Fibroblast of villous mesenchyme (primary cell): ENCODE measurements around the gene GABPB2. TPM values are rescaled to one million over a fixed set of nuclear protein-coding genes. Genes with fewer than 3 reads are reported as not detected.

Experiments used
- DNase-seq: peaks from one replicate; pipeline ENCODE4 v3.0.0-alpha.2; 2010; ENCODE audit warnings: low read depth
- H3K4me3 ChIP-seq: 2 replicates; pipeline ENCODE4 v1.5.1; 2011; ENCODE audit warnings: low read depth, mild to moderate bottlenecking, low read length
- CTCF ChIP-seq: IDR thresholded peaks from 2 replicates; pipeline ENCODE4 v1.5.1; 2012; ENCODE audit warnings: low read depth, mild to moderate bottlenecking, low read length; ENCODE audit not compliant: insufficient read depth
- total RNA-seq: library from RNA; depleted of rRNA; stranded (reverse); fragments of >200 nt; gene quantifications from 2 replicates; pipeline ENCODE4 v1.2.3, GENCODE V29; 2012

Gene GABPB2
- total RNA-seq, 1 donor, result 9.5 TPM

- H3K4me3 ChIP-seq, result peak within 1 kb of the TSS; percentile 78
- peak; percentile 85 for DNase-seq
- peak; percentile 75 for TF ChIP-seq CTCF
These were observed 11.2 kb upstream of the GABPB2 start, which contains the start of gene CDC42SE1 for GRCh38 chr1:151059109-151060006. CDC42SE1 (minus strand) TSS chr1:151059622; CDS start chr1:151055730, 3,892 bp downstream.

GRCh38 chr1:151060007-151060656 is 10.4 kb upstream of the GABPB2 start, which contains the start of gene MLLT11:
MLLT11 (plus strand) TSS chr1:151060397; CDS start chr1:151067225, 6,828 bp downstream.
- H3K4me3 ChIP-seq, result peak within 1 kb of the TSS; percentile 78
- peak; percentile 70 for DNase-seq
- no peak for TF ChIP-seq CTCF

DNA sequence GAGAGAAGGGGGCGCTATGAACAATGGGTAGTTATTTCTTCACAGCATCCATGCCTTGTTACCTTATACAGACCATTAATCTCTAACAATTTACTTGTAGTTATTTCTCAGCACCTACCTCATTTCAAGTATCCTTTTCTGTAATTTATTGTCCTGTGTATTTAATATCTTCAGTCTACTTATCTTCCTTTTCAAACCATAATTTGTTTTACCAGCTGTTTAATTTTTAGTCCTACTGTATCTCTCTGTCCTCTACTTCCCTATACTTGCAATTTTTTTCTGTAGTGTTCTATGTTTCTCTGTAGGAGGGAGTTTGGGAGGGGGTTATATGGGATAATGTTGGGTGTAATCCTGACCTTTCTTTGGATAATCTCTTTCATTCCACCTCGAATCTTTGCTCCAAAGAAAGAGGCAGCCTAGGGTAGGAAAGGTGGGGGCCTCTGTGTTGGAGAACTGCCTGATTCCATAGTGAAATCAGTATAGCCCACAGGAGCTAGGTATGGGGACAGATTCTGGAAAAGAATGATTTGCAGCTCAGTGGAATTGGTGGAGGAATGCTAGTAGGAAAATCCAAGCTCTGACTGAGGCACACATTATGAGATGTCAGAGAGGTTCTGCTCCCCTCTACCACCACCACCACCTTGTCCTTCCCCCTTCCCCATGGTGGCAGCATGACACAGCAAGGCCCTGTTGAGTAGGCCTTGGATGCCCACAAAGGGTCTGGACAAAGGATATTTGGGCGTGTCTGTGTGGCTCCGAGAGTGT is 9.7 kb upstream of the GABPB2 start:
- DNase-seq, result no peak
- no peak for TF ChIP-seq CTCF

GRCh38 chr1:151061704-151062103 is 8.9 kb upstream of the GABPB2 start:
- no peak for DNase-seq
- peak overlapping the region; percentile 15 for H3K4me3 ChIP-seq
- no peak for TF ChIP-seq CTCF

More for the DNA sequence above, 9.7 kb upstream of the GABPB2 start:
- H3K4me3 ChIP-seq, result peak overlapping the region; percentile 78

GRCh38 chr1:151062741-151063371 is 7.7 kb upstream of the GABPB2 start:
- no peak for TF ChIP-seq CTCF
- DNase-seq, result peak; percentile 87
- H3K4me3 ChIP-seq, result no peak overlapping the region

- no peak for TF ChIP-seq CTCF
- no peak overlapping the region for H3K4me3 ChIP-seq
- DNase-seq, result no peak
These were observed 5.4 kb upstream of the GABPB2 start for GRCh38 chr1:151065089-151065645.
